C4-2B (cell line): Measurements from ENCODE around the gene JAML.

Experiments used
- ZFX ChIP-seq: fragments of 450-650 bp; IDR thresholded peaks from 2 replicates; pipeline ENCODE4 v1.6.1; 2017
- TF ChIP-seq, protein P1 (sequence below): fragments of 450-650 bp; conservative IDR thresholded peaks from 2 replicates; pipeline ENCODE4 v1.5.1; 2017; ENCODE audit warnings: mild to moderate bottlenecking

DNA sequence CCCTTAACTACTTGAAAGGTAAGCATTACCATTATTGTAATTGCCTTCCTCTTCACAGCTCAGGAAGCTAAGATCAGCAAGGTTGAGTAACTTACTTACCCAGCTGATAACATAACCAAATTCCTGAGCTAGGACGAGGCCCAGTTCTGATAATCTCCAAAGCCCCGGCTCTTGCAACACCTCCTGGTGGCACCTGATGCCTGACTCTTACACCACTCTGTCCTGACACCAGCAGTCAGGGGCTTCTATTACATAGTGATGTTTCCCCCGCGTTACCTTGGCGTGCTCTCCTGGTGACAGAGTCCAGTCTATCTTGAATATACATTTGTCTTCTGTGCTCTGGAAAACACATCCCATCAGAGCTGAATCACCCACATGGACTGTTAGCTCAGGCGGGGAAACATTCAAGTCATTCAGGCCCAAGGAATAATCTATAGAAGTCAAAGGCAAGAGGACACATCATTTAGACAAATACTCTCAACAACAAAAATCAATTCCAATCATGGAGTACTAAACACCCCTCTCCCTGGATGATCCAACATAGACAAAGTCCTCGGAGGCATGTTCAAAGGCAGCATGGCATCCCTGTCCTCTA lies 12.6 kb downstream of the JAML start:
- TF ChIP-seq, protein P1, sequence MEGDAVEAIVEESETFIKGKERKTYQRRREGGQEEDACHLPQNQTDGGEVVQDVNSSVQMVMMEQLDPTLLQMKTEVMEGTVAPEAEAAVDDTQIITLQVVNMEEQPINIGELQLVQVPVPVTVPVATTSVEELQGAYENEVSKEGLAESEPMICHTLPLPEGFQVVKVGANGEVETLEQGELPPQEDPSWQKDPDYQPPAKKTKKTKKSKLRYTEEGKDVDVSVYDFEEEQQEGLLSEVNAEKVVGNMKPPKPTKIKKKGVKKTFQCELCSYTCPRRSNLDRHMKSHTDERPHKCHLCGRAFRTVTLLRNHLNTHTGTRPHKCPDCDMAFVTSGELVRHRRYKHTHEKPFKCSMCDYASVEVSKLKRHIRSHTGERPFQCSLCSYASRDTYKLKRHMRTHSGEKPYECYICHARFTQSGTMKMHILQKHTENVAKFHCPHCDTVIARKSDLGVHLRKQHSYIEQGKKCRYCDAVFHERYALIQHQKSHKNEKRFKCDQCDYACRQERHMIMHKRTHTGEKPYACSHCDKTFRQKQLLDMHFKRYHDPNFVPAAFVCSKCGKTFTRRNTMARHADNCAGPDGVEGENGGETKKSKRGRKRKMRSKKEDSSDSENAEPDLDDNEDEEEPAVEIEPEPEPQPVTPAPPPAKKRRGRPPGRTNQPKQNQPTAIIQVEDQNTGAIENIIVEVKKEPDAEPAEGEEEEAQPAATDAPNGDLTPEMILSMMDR: no peak
- TF ChIP-seq ZFX: no peak
